Adrenal gland (tissue), 12 donors: ENCODE data around the gene PPM1E. TPM values are rescaled to one million over a fixed set of nuclear protein-coding genes. Genes with fewer than 3 reads are reported as not detected.

Experiments
- DNase-seq, 7 donors: peaks; one replicate each; pipeline ENCODE4 v3.0.0-alpha.2; 2019 to 2020
- H3K27ac ChIP-seq, 5 donors: fragments of 200-600 bp; sonication (generic) in 4 of 5; 1 replicate in 3 of 5; 2 replicates in 2 of 5; pipeline versions ENCODE4 v1.5.1 to v1.8.0; 2016 to 2020; ENCODE audit warnings: mild to moderate bottlenecking in 1 of 5
- H3K27me3 ChIP-seq: fragments of 200-600 bp; 2 replicates; pipeline ENCODE4 v1.8.0; 2021
- H3K36me3 ChIP-seq, 2 donors: fragments of 200-600 bp; replicated peaks in 1 of 2; 1 replicate in 1 of 2; 2 replicates in 1 of 2; pipeline versions ENCODE4 v1.5.1 to v1.8.0; 2018 to 2022
- H3K4me1 ChIP-seq, 2 donors: fragments of 200-600 bp; replicated peaks in 1 of 2; 1 replicate in 1 of 2; 2 replicates in 1 of 2; pipeline versions ENCODE4 v1.5.1 to v1.8.0; 2018 to 2021
- H3K4me3 ChIP-seq, 4 donors: fragments of 200-600 bp; sonication (generic) in 3 of 4; one replicate each; pipeline ENCODE4 v1.5.1; 2016 to 2018
- H3K9me3 ChIP-seq, 3 donors: fragments of 200-600 bp; sonication (generic) in 1 of 3; replicated peaks in 1 of 3; 1 replicate in 2 of 3; 2 replicates in 1 of 3; pipeline versions ENCODE4 v1.5.1 to v1.8.0; 2016 to 2021
- CTCF ChIP-seq, 6 experiments: fragments of 450-650 bp in 4 of 6; fragments of 200-600 bp in 2 of 6; sonication (generic) in 1 of 6; IDR thresholded peaks; 1 replicate in 5 of 6; 2 replicates in 1 of 6; pipeline versions ENCODE4 v1.5.1 to v1.8.0; 2016 to 2021; ENCODE audit warnings: antibody characterized with exemption in 6 of 6, mild to moderate bottlenecking in 2 of 6, moderate library complexity in 1 of 6
- POLR2A ChIP-seq, 2 donors: fragments of 450-650 bp; IDR thresholded peaks; one replicate each; pipeline ENCODE4 v1.6.1; 2017; ENCODE audit warnings: antibody characterized with exemption in 2 of 2, mild to moderate bottlenecking in 2 of 2, moderate library complexity in 1 of 2
- WGBS, 4 donors: extraction: QIAGEN DNeasy Blood & Tissue Kit in 2 of 4; methylation state at CpG; one replicate each; pipeline versions ENCODE4 v1.1.5 to v1.1.7; 2013 to 2017; 5-methylcytosine and 5-hydroxymethylcytosine counted together
- intact Hi-C, 2 donors: fragments of 100-400 bp; cut with DNase I; formaldehyde crosslinking; loops; one replicate each; pipeline versions ENCODE4 v1.14.1 to v1.15.0; 2022 to 2023
- polyA plus RNA-seq, 3 donors: library from polyadenylated mRNA; stranded (reverse); fragments of 200-250 nt in 2 of 3; fragments of 350-450 nt in 1 of 3; fragmentation: Illumina TruSeq in 1 of 3; extraction: RNeasy Lipid Tissue Mini Kit (QIAGEN cat#74804) in 1 of 3; gene quantifications; one replicate each; pipeline ENCODE4 v1.2.3, GENCODE V29; 2013 to 2014
- total RNA-seq, 9 donors: library from RNA; depleted of rRNA in 4 of 9; stranded (reverse); fragments of >200 nt in 4 of 9; fragments of 120-200 nt in 1 of 9; fragmentation: NEBNext Ultra II Directional in 1 of 9; extraction: Animal tissue kit (Norgen Biotek cat#: 25700) in 1 of 9; gene quantifications; one replicate each; pipeline versions ENCODE4 v1.1.0 to v1.2.4, GENCODE V29; 2013 to 2023
- donor health status: healthy with polysubstance abuse.
- donor health status: Bipolar disorder and iron deficiency.
- donor health status: DM: yes; HTN: yes; CAD: no.
- donor health status: DM: no; HTN: no; CAD: no.
- donor health status: DM: no; HTN: no; CAD: no.
- donor health status: DM: yes; HTN: yes; CAD: no.

The PPM1E gene
- total and polyA plus RNA-seq, 12 donors = 1.8 to 22.7 (median 11.3) TPM

- no peak overlapping the region for H3K27ac ChIP-seq
- 90 to 97% (median 95%) methylated on average over 3 of the region's 3 CpGs for WGBS, 4 donors
- H3K4me1 ChIP-seq = peaks cover 4 to 10% of the 10 kb centered on the region in 2 donors
- H3K9me3 ChIP-seq = no peaks in the 10 kb centered on the region
- H3K36me3 ChIP-seq = no peaks in the 10 kb centered on the region
- no peaks in the 10 kb centered on the region for H3K27me3 ChIP-seq
- H3K4me3 ChIP-seq = no peak overlapping the region
- DNase-seq = no peak
- intact Hi-C loops = no loop called here
- TF ChIP-seq CTCF (IDR thresholded peaks at IDR 0.05) (no peak), POLR2A (IDR thresholded peaks at IDR 0.05) (no peak)
These were observed 225.2 kb downstream of the PPM1E start for GRCh38 chr17:58980706-58981481.

GRCh38 chr17:58982626-58983025, 227.0 kb downstream of the PPM1E start:
- no peaks in the 10 kb centered on the region for H3K9me3 ChIP-seq
- no peak overlapping the region for H3K4me3 ChIP-seq
- DNase-seq = no peak
- TF ChIP-seq POLR2A (IDR thresholded peaks at IDR 0.05) (no peak), CTCF (IDR thresholded peaks at IDR 0.05) (no peak)
- H3K27ac ChIP-seq = no peak overlapping the region
- intact Hi-C loops = no loop called here
- H3K4me1 ChIP-seq = peaks cover 4 to 10% of the 10 kb centered on the region in 2 donors
- no peaks in the 10 kb centered on the region for H3K36me3 ChIP-seq
- no peaks in the 10 kb centered on the region for H3K27me3 ChIP-seq
- WGBS, 4 donors = 87 to 94% (median 92%) methylated on average over 3 of the region's 3 CpGs

GRCh38 chr17:58985367-58985766, 229.7 kb downstream of the PPM1E start:
- 40 to 53% (median 46%) methylated on average over 6 of the region's 6 CpGs for WGBS, 4 donors
- H3K27me3 ChIP-seq = no peaks in the 10 kb centered on the region
- H3K27ac ChIP-seq = peak overlapping the region in 1 of 5 donors; percentile 11
- H3K36me3 ChIP-seq = no peaks in the 10 kb centered on the region
- peaks cover 4 to 10% of the 10 kb centered on the region in 2 donors for H3K4me1 ChIP-seq
- no peak for TF ChIP-seq POLR2A (IDR thresholded peaks at IDR 0.05)
- TF ChIP-seq CTCF (IDR thresholded peaks at IDR 0.05) = no peak
- H3K9me3 ChIP-seq = no peaks in the 10 kb centered on the region
- peak in 4 of 7 donors; percentile 31 to 44 (median 32) for DNase-seq
- intact Hi-C loops = no loop called here
- H3K4me3 ChIP-seq = no peak overlapping the region

GRCh38 chr17:58985971-58986370, 230.3 kb downstream of the PPM1E start:
- WGBS, 4 donors = 91 to 94% (median 93%) methylated on average over 6 of the region's 6 CpGs

More at GRCh38 chr17:58985971-58986370, 230.3 kb downstream of the PPM1E start:
- Histone ChIP-seq H3K4me1 (peaks cover 4 to 10% of the 10 kb centered on the region in 2 donors), H3K27me3 (no peaks in the 10 kb centered on the region), H3K4me3 (no peak overlapping the region), H3K36me3 (no peaks in the 10 kb centered on the region), H3K9me3 (no peaks in the 10 kb centered on the region), H3K27ac (no peak overlapping the region)
- TF ChIP-seq CTCF (IDR thresholded peaks at IDR 0.05) = no peak
- no peak for TF ChIP-seq POLR2A (IDR thresholded peaks at IDR 0.05)
- intact Hi-C loops = no loop called here
- DNase-seq = no peak
